Measurements from ENCODE around the gene KRT6B. TPM values are rescaled to one million over a fixed set of nuclear protein-coding genes. Genes with fewer than 3 reads are reported as not detected.

Gene KRT6B
- total and polyA plus RNA-seq, 2 donors (not counting 3 experiments of a cell fraction or from before 2014, with no cell fraction given): 0.03 TPM; not detected in 1

DNA sequence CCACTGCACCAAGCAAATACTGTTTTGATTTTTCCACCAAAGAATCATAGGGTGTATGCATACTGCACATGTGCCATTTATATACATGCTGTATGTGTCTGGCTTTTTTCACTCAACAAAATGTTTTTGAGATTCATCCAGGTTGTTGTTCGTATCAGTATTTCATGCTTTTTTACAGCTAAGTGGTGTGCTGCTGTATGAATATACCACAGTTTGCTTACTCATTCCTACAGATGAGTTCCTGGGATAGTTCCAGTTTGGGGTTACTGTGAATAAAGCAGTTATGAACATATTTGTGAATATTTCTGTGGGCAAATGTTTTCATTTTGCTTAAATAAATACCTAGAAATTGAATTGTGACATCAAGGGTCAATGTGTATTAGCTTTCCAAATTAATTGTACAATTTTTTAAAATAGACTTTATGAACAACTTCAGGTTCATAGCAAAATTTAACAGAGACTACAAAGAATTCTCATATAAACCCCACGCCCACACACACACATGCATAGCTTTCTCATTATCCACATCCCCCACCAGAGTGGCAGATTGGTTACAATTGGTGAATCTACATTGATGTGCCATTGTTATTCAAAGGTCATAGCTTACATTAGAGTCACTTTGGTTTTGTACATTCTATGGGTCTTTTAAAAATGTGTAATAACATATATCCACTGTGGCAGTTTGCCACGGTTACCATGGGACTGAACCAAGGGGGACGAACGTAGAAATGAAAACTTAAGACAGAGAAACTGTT lies 48.0 kb upstream of the KRT6B start:
- no peak overlapping the region for H3K4me2 ChIP-seq (ENCODE audit: insufficient read depth, low read length)
- dilution Hi-C loops (cut with MboI; ENCODE audit: extremely low pct_ligation_motif_present, low sequenced_read_pairs): no loop called here
- peaks cover 7 to 14% of the 10 kb centered on the region in 2 experiments for H3K27me3 ChIP-seq (ENCODE audit: control insufficient read depth in 2 of 2, insufficient read depth in 2 of 2, low read length in 2 of 2)
- H3K36me3 ChIP-seq (ENCODE audit: control insufficient read depth in 2 of 2, extremely low read depth in 1 of 2, insufficient read depth in 2 of 2, low read length in 2 of 2): no peaks in the 10 kb centered on the region
- TF ChIP-seq POLR2A (IDR thresholded peaks at IDR 0.05; ENCODE audit: low read depth, low read length) (no peak), GATA2 (IDR thresholded peaks at IDR 0.05; ENCODE audit: insufficient read depth, insufficient read length, low read depth, low read length) (no peak), MYC (IDR thresholded peaks at IDR 0.05; ENCODE audit: low read depth, low read length) (no peak), POLR2AphosphoS5 (IDR thresholded peaks at IDR 0.05; ENCODE audit: insufficient read depth, low read depth, low read length) (no peak), FOS (IDR thresholded peaks at IDR 0.05; ENCODE audit: borderline replicate concordance, insufficient read depth, low read length) (no peak), JUN (IDR thresholded peaks at IDR 0.05; ENCODE audit: borderline replicate concordance, insufficient read depth, insufficient read length, low read depth) (no peak), EZH2 (IDR thresholded peaks at IDR 0.05; ENCODE audit: borderline replicate concordance, low read depth, low read length, severe bottlenecking) (no peak)
- TF ChIP-seq, protein P1, sequence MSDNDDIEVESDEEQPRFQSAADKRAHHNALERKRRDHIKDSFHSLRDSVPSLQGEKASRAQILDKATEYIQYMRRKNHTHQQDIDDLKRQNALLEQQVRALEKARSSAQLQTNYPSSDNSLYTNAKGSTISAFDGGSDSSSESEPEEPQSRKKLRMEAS (IDR thresholded peaks at IDR 0.05; ENCODE audit: insufficient read depth, insufficient read length): no peak
- TF ChIP-seq, protein P2, sequence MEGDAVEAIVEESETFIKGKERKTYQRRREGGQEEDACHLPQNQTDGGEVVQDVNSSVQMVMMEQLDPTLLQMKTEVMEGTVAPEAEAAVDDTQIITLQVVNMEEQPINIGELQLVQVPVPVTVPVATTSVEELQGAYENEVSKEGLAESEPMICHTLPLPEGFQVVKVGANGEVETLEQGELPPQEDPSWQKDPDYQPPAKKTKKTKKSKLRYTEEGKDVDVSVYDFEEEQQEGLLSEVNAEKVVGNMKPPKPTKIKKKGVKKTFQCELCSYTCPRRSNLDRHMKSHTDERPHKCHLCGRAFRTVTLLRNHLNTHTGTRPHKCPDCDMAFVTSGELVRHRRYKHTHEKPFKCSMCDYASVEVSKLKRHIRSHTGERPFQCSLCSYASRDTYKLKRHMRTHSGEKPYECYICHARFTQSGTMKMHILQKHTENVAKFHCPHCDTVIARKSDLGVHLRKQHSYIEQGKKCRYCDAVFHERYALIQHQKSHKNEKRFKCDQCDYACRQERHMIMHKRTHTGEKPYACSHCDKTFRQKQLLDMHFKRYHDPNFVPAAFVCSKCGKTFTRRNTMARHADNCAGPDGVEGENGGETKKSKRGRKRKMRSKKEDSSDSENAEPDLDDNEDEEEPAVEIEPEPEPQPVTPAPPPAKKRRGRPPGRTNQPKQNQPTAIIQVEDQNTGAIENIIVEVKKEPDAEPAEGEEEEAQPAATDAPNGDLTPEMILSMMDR (IDR thresholded peaks at IDR 0.05; ENCODE audit: extremely low read depth in 1 of 2, insufficient read depth in 1 of 2, low read depth in 1 of 2, low read length in 2 of 2): no peak
- FAIRE-seq: no peak
- no peaks in the 10 kb centered on the region for H3K9me1 ChIP-seq (replicated peaks; ENCODE audit: control insufficient read depth, extremely low read depth, insufficient read depth, low read length)
- H4K20me1 ChIP-seq (replicated peaks; ENCODE audit: control insufficient read depth, extremely low read depth, insufficient read depth, low read length): no peaks in the 10 kb centered on the region
- ChIA-PET POLR2A (no interaction called here), CTCF (interaction anchor here (1.2 kb wide), 2 partner anchors 9 to 17 kb away, joined by 3 to 4 read pairs; no protein-coding TSS in a partner anchor)
- H3K4me1 ChIP-seq (ENCODE audit: control insufficient read depth, extremely low read depth, insufficient read depth, low read length): no peaks in the 10 kb centered on the region
- H3K9ac ChIP-seq (replicated peaks; ENCODE audit: extremely low read depth, insufficient read depth, low read length): no peak overlapping the region
- no peaks in the 10 kb centered on the region for H3K9me3 ChIP-seq (replicated peaks; ENCODE audit: control insufficient read depth, insufficient read depth, low read length)
- no peak for DNase-seq (ENCODE audit: low read depth, low spot score)
- intact Hi-C loops (cut with micrococcal nuclease): no loop called here
- H3K27ac ChIP-seq (ENCODE audit: insufficient read depth, low read depth, low read length): no peak overlapping the region
- no peak overlapping the region for H3K4me3 ChIP-seq (replicated peaks in 1 of 3; ENCODE audit: insufficient read depth in 1 of 3, low read depth in 1 of 3, low read length in 3 of 3)
- BruUV-seq (replicated peaks): no TSS peak
- H3K79me2 ChIP-seq (ENCODE audit: control insufficient read depth, insufficient read depth, low read length): no peaks in the 10 kb centered on the region
- H2AFZ ChIP-seq (ENCODE audit: low read depth, low read length): no peak overlapping the region
